A549 (cell line): ENCODE measurements around the gene JAGN1. TPM values are rescaled to one million over a fixed set of nuclear protein-coding genes. Genes with fewer than 3 reads are reported as not detected.
"Not testable (repeated sequence)": the region's sequence is repeated elsewhere in the genome, so short reads cannot be mapped to it uniquely, and the experiment has no call there.

ENCODE experiments used
- ATAC-seq, 2 experiments: fragments of 200-7000 bp in 1 of 2; fragments of >200 bp in 1 of 2; cut with Nextera tagmentation in 1 of 2; cut with Tn5 transposase in 1 of 2; 3 replicates each; pipeline versions ENCODE4 v1.8.0 to v1.9.1; 2018 to 2020; ENCODE audit warnings: mild to moderate bottlenecking in 1 of 2, moderate library complexity in 1 of 2
- CTCF ChIA-PET: fragments of 300-600 bp; sonication (Branson Sonifier 250); formaldehyde crosslinking; extraction: SDS; loops from one replicate; lab custom pipeline; 2021; ENCODE audit warnings: antibody characterized with exemption, inconsistent platforms; lab: Yijun Ruan, JAX
- POLR2A ChIA-PET: fragments of 350-600 bp; formaldehyde crosslinking; extraction: SDS; loops from one replicate; lab custom pipeline; 2021; ENCODE audit warnings: antibody characterized with exemption, inconsistent platforms; lab: Yijun Ruan, JAX
- DNase-seq, 2 experiments: peaks; one replicate each; pipeline versions ENCODE4 v3.0.0 to v3.0.0-alpha.2; 2011 to 2016; ENCODE audit warnings: low read depth in 1 of 2, low spot score in 1 of 2
- FAIRE-seq: peaks from 2 replicates; lab custom pipeline; 2011; peaks lifted over from hg19 to GRCh38; lab: Jason Lieb, UNC
- H3K27ac ChIP-seq, 2 experiments: fragments of >200 bp; sonication (Bioruptor Twin); formaldehyde crosslinking; 3 replicates each; pipeline ENCODE4 v1.5.1; 2016 to 2017
- H3K4me1 ChIP-seq: fragments of >200 bp; sonication (Bioruptor Twin); formaldehyde crosslinking; 3 replicates; pipeline ENCODE4 v1.6.1; 2016
- H3K4me2 ChIP-seq: fragments of >200 bp; sonication (Bioruptor Twin); formaldehyde crosslinking; 3 replicates; pipeline ENCODE4 v1.6.1; 2016
- H3K4me3 ChIP-seq: fragments of >200 bp; sonication (Bioruptor Twin); formaldehyde crosslinking; 3 replicates; pipeline ENCODE4 v1.5.1; 2016
- H3K9me3 ChIP-seq: fragments of >200 bp; sonication (Bioruptor Twin); formaldehyde crosslinking; 3 replicates; pipeline ENCODE4 v1.6.1; 2016
- CHD2 ChIP-seq: fragments of 150-350 bp; IDR thresholded peaks from 2 replicates; pipeline ENCODE4 v1.6.1; 2014; ENCODE audit warnings: low read length; ENCODE audit not compliant: partially characterized antibody
- ESRRA ChIP-seq: fragments of 150-350 bp; IDR thresholded peaks from 2 replicates; pipeline ENCODE4 v1.6.1; 2014; ENCODE audit warnings: mild to moderate bottlenecking, low read length, borderline replicate concordance
- FOSB ChIP-seq: fragments of 250-450 bp; sonication (Bioruptor Pico); IDR thresholded peaks from 2 replicates; pipeline ENCODE4 v1.5.0; 2020; ENCODE audit warnings: mild to moderate bottlenecking, moderate library complexity
- FOXS1 ChIP-seq: fragments of 250-450 bp; sonication (Bioruptor Pico); IDR thresholded peaks from 2 replicates; pipeline ENCODE4 v1.5.0; 2020; ENCODE audit warnings: mild to moderate bottlenecking, moderate library complexity
- HEYL ChIP-seq: fragments of 250-450 bp; sonication (Bioruptor Pico); IDR thresholded peaks from 2 replicates; pipeline ENCODE4 v1.8.0; 2021; ENCODE audit warnings: mild to moderate bottlenecking, moderate library complexity
- HOXA7 ChIP-seq: fragments of 250-450 bp; sonication (Bioruptor Pico); IDR thresholded peaks from 2 replicates; pipeline ENCODE4 v1.5.0; 2020; ENCODE audit warnings: mild to moderate bottlenecking, moderate library complexity
- JUN ChIP-seq, 2 experiments: fragments of >200 bp; sonication (Bioruptor Twin); formaldehyde crosslinking; IDR thresholded peaks; 2 replicates in 1 of 2; 3 replicates in 1 of 2; pipeline ENCODE4 v1.6.1; 2016 to 2017
- MAFK ChIP-seq: fragments of 450-650 bp; IDR thresholded peaks from 2 replicates; pipeline ENCODE4 v1.6.1; 2014; ENCODE audit not compliant: partially characterized antibody
- MAZ ChIP-seq: fragments of 150-350 bp; IDR thresholded peaks from 2 replicates; pipeline ENCODE4 v1.6.1; 2014; ENCODE audit warnings: antibody characterized with exemption, low read depth, low read length, borderline replicate concordance
- NFE2L2 ChIP-seq: fragments of 150-350 bp; conservative IDR thresholded peaks from 2 replicates; pipeline ENCODE4 v1.6.1; 2014; ENCODE audit warnings: low read length
- NPAS2 ChIP-seq: fragments of 250-450 bp; sonication (Bioruptor Pico); IDR thresholded peaks from 2 replicates; pipeline ENCODE4 v1.8.0; 2022; ENCODE audit warnings: mild to moderate bottlenecking, moderate library complexity, borderline replicate concordance
- RCOR1 ChIP-seq: fragments of 150-350 bp; IDR thresholded peaks from 2 replicates; pipeline ENCODE4 v1.6.1; 2014; ENCODE audit warnings: antibody characterized with exemption, low read length, low read depth
- WGBS: methylation state at CpG from one replicate; pipeline ENCODE4 v1.1.6; 2017; ENCODE audit errors: missing lambda C conversion rate; 5-methylcytosine and 5-hydroxymethylcytosine counted together
- polyA plus RNA-seq, 4 experiments: library from polyadenylated mRNA; depleted of rRNA in 3 of 4; stranded (reverse); fragments of >200 nt; fragmentation: RNase III in 1 of 4; extraction: RNeasy Plus Mini Kit Qiagen cat#74134 plus additional on column Dnase treatment in 1 of 4; gene quantifications; 2 replicates in 3 of 4; 3 replicates in 1 of 4; pipeline ENCODE4 v1.2.3, GENCODE V29; 2011 to 2017
- TF ChIP-seq, protein P1 (sequence below): fragments of 250-450 bp; sonication (Bioruptor Pico); IDR thresholded peaks from 2 replicates; pipeline ENCODE4 v1.5.0; 2020; ENCODE audit warnings: low read depth, mild to moderate bottlenecking, moderate library complexity
- TF ChIP-seq, protein P2 (sequence below): IDR thresholded peaks from 2 replicates; pipeline ENCODE4 v1.6.1; 2012
- TF ChIP-seq, protein P3 (sequence below): fragments of >200 bp; sonication (Bioruptor Twin); formaldehyde crosslinking; IDR thresholded peaks from 2 replicates; pipeline ENCODE4 v1.6.1; 2016
- TF ChIP-seq, protein P4 (sequence below): IDR thresholded peaks from 2 replicates; pipeline ENCODE4 v1.6.1; 2012; ENCODE audit warnings: low read depth, borderline replicate concordance

Gene JAGN1
- polyA plus RNA-seq, 2 of the 4 experiments (the other 2 are of a cell fraction): 48.6 to 63.2 TPM

DNA sequence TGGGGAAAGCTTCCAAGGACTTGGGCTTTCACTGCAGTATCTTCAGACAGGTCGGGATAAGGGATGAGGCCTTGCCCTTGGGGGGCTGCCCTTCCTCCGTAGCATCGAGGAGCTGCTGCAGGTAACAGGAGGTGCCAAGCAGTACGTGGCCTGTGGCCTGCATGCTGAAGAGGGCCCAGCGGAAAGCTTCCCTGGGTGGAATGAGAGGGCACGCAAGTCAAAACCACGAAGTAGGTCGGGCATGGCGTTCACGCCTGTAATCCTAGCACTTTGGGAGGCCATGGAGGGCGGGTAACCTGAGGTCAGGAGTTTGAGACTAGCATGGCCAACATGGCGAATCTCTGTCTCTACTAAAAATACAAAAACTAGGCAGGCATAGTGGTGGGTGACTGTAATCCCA lies 23.3 kb upstream of the JAGN1 start:
- Histone ChIP-seq H3K27ac (peak overlapping the region in 1 of 2 experiments; percentile 7; a peak in 1 of 6 replicates), H3K4me2 (no peak overlapping the region), H3K4me1 (peaks cover 44% of the 10 kb centered on the region), H3K4me3 (no peak overlapping the region), H3K9me3 (no peaks in the 10 kb centered on the region)
- WGBS: 84% methylated on average over 12 of the region's 12 CpGs
- ATAC-seq (no peak), DNase-seq (no peak), FAIRE-seq (no peak)
- CTCF ChIA-PET: interaction anchor here (0.9 to 2.3 kb wide), 3 partner anchors 17 to 66 kb away, joined by 4 to 8 read pairs (median 4); partner anchors contain the start of gene CRELD1
- POLR2A ChIA-PET: no interaction called here
- TF ChIP-seq ESRRA: no peak
- TF ChIP-seq FOSB (CRISPR knock-in tag): no peak
- no peak for TF ChIP-seq NPAS2
- TF ChIP-seq, protein P1, sequence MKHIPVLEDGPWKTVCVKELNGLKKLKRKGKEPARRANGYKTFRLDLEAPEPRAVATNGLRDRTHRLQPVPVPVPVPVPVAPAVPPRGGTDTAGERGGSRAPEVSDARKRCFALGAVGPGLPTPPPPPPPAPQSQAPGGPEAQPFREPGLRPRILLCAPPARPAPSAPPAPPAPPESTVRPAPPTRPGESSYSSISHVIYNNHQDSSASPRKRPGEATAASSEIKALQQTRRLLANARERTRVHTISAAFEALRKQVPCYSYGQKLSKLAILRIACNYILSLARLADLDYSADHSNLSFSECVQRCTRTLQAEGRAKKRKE (CRISPR knock-in tag): no peak

DNA sequence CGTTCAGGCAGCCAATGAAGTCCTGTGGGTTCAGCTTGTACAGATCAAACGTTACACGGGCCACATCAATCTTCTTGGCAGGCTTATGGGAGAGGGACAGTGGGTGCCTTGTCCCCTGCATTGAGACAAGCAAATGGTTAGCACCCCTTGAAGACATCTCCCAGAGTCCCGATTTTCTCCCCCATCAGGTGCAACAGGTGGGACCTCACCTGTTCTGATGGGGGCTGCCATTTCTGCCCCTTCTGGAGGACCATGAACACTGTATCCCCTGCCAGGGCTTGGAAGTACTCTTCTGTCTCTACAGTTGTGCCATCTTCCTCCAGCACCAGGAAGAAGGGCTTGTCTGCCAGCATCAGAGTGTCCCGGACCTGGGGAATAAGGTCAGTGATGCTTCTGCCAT lies 20.5 kb upstream of the JAGN1 start:
- no peak overlapping the region for H3K4me2 ChIP-seq
- TF ChIP-seq MAZ (no peak), JUN (IDR thresholded peaks at IDR 0.05) (no peak), HEYL (CRISPR knock-in tag) (no peak), CHD2 (no peak)
- TF ChIP-seq, protein P2, sequence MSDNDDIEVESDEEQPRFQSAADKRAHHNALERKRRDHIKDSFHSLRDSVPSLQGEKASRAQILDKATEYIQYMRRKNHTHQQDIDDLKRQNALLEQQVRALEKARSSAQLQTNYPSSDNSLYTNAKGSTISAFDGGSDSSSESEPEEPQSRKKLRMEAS: no peak
- FAIRE-seq: no peak
- CTCF ChIA-PET: no interaction called here
- POLR2A ChIA-PET: no interaction called here
- ATAC-seq: peak in 1 of 2 experiments; percentile 30; a peak in 1 of 6 replicates
- no peak overlapping the region for H3K4me3 ChIP-seq
- DNase-seq: no peak
- WGBS: 95% methylated on average over 5 of the region's 5 CpGs
- H3K27ac ChIP-seq: peak overlapping the region; percentile 67 to 76; a peak in 5 of 6 replicates
- H3K9me3 ChIP-seq: no peaks in the 10 kb centered on the region
- peaks cover 25% of the 10 kb centered on the region for H3K4me1 ChIP-seq

DNA sequence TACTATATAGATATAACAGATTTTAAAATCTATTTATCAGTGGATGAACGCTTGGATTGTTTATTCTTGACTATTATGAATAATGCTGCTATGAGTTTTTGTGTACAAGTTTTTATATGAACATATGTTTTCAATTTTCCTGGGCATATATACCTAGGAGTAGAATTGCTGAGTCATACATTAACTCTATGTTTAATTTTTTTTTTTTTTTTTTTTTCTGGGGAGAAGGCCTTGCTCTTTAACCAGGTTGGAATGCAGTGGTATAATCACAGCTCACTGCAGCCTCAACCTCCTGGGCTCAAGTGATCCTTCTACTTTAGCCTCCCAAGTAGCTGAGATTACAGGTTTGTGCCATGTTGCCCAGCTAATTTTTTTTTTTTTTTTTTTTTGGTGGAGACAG lies 19.4 kb upstream of the JAGN1 start:
- peaks cover 21% of the 10 kb centered on the region for H3K4me1 ChIP-seq
- FAIRE-seq (no peak), DNase-seq (peak in 1 of 2 experiments; percentile 48)
- CTCF ChIA-PET: interaction anchor here (0.6 to 2.0 kb wide), 4 partner anchors 13 to 436 kb away, joined by 3 to 4 read pairs (median 4); no protein-coding TSS in a partner anchor
- no peaks in the 10 kb centered on the region for H3K9me3 ChIP-seq
- TF ChIP-seq ESRRA (no peak), MAZ (no peak), MAFK (peak; percentile 98), HOXA7 (no peak), NFE2L2 (peak; percentile 94)
- TF ChIP-seq, all 56 proteins: peak for 2
- ATAC-seq: peak; percentile 42 to 59; a peak in 3 of 6 replicates
- Histone ChIP-seq H3K4me3 (no peak overlapping the region), H3K27ac (peak overlapping the region; percentile 67 to 76), H3K4me2 (peak overlapping the region; percentile 32)
- POLR2A ChIA-PET: interaction anchor here (0.6 to 0.7 kb wide), 3 partner anchors 9 to 134 kb away, joined by 5 to 7 read pairs (median 6); partner anchors contain the start of gene CIDEC
- WGBS: 0% methylated on average over 1 of the region's 1 CpG

DNA sequence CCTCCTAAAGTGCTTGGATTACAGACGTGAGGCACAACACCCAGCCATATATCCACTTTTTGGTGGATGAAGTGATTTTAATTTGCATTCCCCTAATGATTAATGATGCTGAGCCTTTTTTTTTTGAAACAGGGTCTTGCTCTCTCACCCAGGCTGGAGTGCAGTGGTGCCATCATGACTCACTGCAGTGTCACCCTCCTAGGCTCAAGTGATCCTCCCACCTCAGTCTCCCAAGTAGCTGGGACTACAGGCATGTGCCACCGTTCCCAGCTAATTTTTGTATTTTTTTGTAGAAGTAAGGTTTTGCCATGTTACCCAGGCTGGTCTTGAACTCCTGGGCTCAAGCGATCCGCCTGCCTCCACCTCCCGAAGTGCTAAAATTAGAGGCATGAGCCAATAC lies 18.3 kb upstream of the JAGN1 start:
- CTCF ChIA-PET: interaction anchor here (0.8 to 2.0 kb wide), 3 partner anchors 11 to 61 kb away, joined by 4 to 5 read pairs (median 4); partner anchors contain the start of gene CRELD1
- 94% methylated on average over 5 of the region's 5 CpGs for WGBS
- H3K9me3 ChIP-seq, H3K4me2 ChIP-seq, H3K4me3 ChIP-seq, ATAC-seq, POLR2A ChIA-PET, FAIRE-seq, DNase-seq: not testable (repeated sequence)
- peaks cover 21% of the 10 kb centered on the region for H3K4me1 ChIP-seq
- H3K27ac ChIP-seq: peak overlapping the region in 1 of 2 experiments; percentile 76; a peak in 4 of 6 replicates

DNA sequence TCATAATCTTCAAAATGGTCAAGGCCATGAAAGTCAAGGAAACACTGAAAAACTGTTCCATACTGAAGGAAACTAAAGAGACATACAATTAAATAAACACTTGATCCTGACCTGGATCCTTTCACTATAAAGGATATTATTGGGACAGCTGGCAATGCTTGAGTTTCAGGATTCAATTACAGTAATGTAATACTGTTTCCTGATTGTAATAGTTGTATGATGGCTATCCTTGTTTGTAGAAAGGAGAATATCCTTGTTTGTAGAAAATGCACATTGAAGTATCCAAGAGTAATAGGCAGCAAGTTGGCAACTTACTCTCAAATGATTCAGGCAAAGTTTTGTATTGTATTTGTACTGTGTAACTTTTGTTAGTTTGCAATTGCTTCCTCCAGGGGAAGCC lies 15.0 kb upstream of the JAGN1 start:
- ATAC-seq: no peak
- ChIA-PET POLR2A (no interaction called here), CTCF (interaction anchor here (2.4 to 2.8 kb wide), 2 partner anchors 9 to 71 kb away, joined by 7 to 9 read pairs; no protein-coding TSS in a partner anchor)
- FAIRE-seq: no peak
- Histone ChIP-seq H3K27ac (peak overlapping the region; percentile 8 to 26; a peak in 2 of 6 replicates), H3K4me3 (no peak overlapping the region), H3K9me3 (no peaks in the 10 kb centered on the region), H3K4me2 (no peak overlapping the region), H3K4me1 (peaks cover 46% of the 10 kb centered on the region)
- no peak for DNase-seq
- TF ChIP-seq RCOR1 (no peak), MAFK (no peak), NPAS2 (no peak), MAZ (no peak), FOXS1 (CRISPR knock-in tag) (no peak), CHD2 (no peak)
- TF ChIP-seq, protein P3, sequence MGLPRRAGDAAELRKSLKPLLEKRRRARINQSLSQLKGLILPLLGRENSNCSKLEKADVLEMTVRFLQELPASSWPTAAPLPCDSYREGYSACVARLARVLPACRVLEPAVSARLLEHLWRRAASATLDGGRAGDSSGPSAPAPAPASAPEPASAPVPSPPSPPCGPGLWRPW: no peak
- TF ChIP-seq, protein P4, sequence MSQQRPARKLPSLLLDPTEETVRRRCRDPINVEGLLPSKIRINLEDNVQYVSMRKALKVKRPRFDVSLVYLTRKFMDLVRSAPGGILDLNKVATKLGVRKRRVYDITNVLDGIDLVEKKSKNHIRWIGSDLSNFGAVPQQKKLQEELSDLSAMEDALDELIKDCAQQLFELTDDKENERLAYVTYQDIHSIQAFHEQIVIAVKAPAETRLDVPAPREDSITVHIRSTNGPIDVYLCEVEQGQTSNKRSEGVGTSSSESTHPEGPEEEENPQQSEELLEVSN: no peak

DNA sequence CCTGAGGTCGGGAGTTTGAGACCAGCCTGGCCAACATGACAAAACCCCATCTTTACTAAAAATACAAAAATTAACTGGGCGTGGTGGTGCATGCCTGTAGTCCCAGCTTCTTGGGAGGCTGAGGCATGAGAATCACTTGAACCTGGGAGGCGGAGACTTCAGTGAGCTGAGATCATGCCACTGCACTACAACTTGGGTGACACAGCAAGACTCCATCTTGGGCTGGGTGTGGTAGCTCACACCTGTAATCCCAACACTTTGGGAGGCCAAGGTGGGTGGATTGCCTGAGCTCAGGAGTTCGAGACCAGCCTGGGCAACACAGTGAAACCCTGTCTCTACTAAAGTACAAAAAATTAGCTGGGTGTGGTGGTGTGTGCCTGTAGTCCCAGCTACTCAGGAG lies 14.2 kb upstream of the JAGN1 start:
- H3K9me3 ChIP-seq, H3K4me2 ChIP-seq, FAIRE-seq, DNase-seq, H3K4me3 ChIP-seq, POLR2A ChIA-PET, ATAC-seq: not testable (repeated sequence)
- Histone ChIP-seq H3K27ac (peak overlapping the region; percentile 8 to 26; a peak in 2 of 6 replicates), H3K4me1 (peaks cover 37% of the 10 kb centered on the region)
- 75% methylated on average over 4 of the region's 4 CpGs for WGBS
- CTCF ChIA-PET: interaction anchor here (0.8 to 2.8 kb wide), 3 partner anchors 8 to 70 kb away, joined by 3 to 9 read pairs (median 7); no protein-coding TSS in a partner anchor
